CD4-positive, alpha-beta T cell (primary cell): ENCODE results near the gene ZMIZ2. TPM values are rescaled to one million over a fixed set of nuclear protein-coding genes. Genes with fewer than 3 reads are reported as not detected.

Experiments
- ATAC-seq: fragments of 200-7000 bp; cut with Tn5 transposase; one replicate; pipeline ENCODE4 v1.10.0; 2022; ENCODE audit warnings: mild to moderate bottlenecking; ENCODE audit not compliant: poor library complexity
- CTCF ChIA-PET: fragments of 350-600 bp; sonication (Branson Sonifier 250); formaldehyde crosslinking; loops from one replicate; lab custom pipeline; 2021; ENCODE audit warnings: antibody characterized with exemption, inconsistent platforms; lab: Charles Lee
- POLR2A ChIA-PET: fragments of 350-600 bp; sonication (Branson Sonifier 250); formaldehyde crosslinking; loops from one replicate; lab custom pipeline; 2021; ENCODE audit warnings: antibody characterized with exemption, inconsistent platforms; lab: Charles Lee
- DNase-seq, 14 experiments: peaks; one replicate each; pipeline ENCODE4 v3.0.0-alpha.2; 2013 to 2020; ENCODE audit warnings: mixed read lengths in 2 of 14
- H3K27ac ChIP-seq, 2 donors: one replicate each; pipeline versions ENCODE4 v1.5.1 to v1.7.0; 2013; ENCODE audit warnings: low read length in 2 of 2, low read depth in 1 of 2, mild to moderate bottlenecking in 1 of 2
- H3K27me3 ChIP-seq, 2 experiments: 1 replicate in 1 of 2; 2 replicates in 1 of 2; pipeline versions ENCODE4 v1.6.1 to v1.7.0; 2013; ENCODE audit warnings: low read length in 2 of 2, control low read depth in 1 of 2, mild to moderate bottlenecking in 1 of 2, moderate library complexity in 1 of 2; ENCODE audit not compliant: insufficient read depth in 2 of 2, control insufficient read depth in 1 of 2
- H3K36me3 ChIP-seq: one replicate; pipeline ENCODE4 v1.6.1; 2013; ENCODE audit warnings: low read length, control low read depth; ENCODE audit not compliant: insufficient read depth
- H3K4me1 ChIP-seq: one replicate; pipeline ENCODE4 v1.6.1; 2013; ENCODE audit warnings: low read length, control low read depth; ENCODE audit not compliant: insufficient read depth
- H3K4me3 ChIP-seq: one replicate; pipeline ENCODE4 v1.5.1; 2013; ENCODE audit warnings: mild to moderate bottlenecking, low read length, moderate library complexity
- H3K9me3 ChIP-seq, 2 experiments: 1 replicate in 1 of 2; 2 replicates in 1 of 2; pipeline versions ENCODE4 v1.6.1 to v1.7.0; 2013; ENCODE audit warnings: low read length in 2 of 2, mild to moderate bottlenecking in 2 of 2, control low read depth in 1 of 2, moderate library complexity in 1 of 2; ENCODE audit not compliant: control insufficient read depth in 1 of 2, insufficient read depth in 1 of 2
- H3K27ac Mint-ChIP-seq: one replicate; pipeline ENCODE4 v1.8.0; 2020; ENCODE audit warnings: mixed read lengths
- H3K27me3 Mint-ChIP-seq: one replicate; pipeline ENCODE4 v1.8.0; 2021; ENCODE audit warnings: mixed read lengths
- H3K36me3 Mint-ChIP-seq: one replicate; pipeline ENCODE4 v1.8.0; 2021; ENCODE audit warnings: low read depth, mixed read lengths
- H3K4me1 Mint-ChIP-seq: one replicate; pipeline ENCODE4 v1.8.0; 2021; ENCODE audit warnings: low read depth, mixed read lengths
- H3K4me3 Mint-ChIP-seq: one replicate; pipeline ENCODE4 v1.8.0; 2020; ENCODE audit warnings: mild to moderate bottlenecking, mixed read lengths
- H3K9me3 Mint-ChIP-seq: one replicate; pipeline ENCODE4 v1.8.0; 2020; ENCODE audit warnings: mixed read lengths
- intact Hi-C, 2 experiments: fragments of 100-400 bp; cut with DNase I in 1 of 2; cut with micrococcal nuclease in 1 of 2; formaldehyde crosslinking; loops; one replicate each; pipeline versions ENCODE4 v1.15.1 to v1.9.0; 2023 to 2025; cut with DNase I, micrococcal nuclease
- total RNA-seq, 174 experiments: library from RNA in 2 of 174; stranded (reverse) in 2 of 174; gene quantifications; one replicate each; pipeline ENCODE4 v1.2.3 and lab custom pipeline; 2021 to 2026
- TF ChIP-seq, protein P1 (sequence below): fragments of 200-600 bp; IDR thresholded peaks from one replicate; pipeline ENCODE4 v1.8.0; 2022; ENCODE audit warnings: antibody characterized with exemption, mild to moderate bottlenecking

Gene ZMIZ2
- total RNA-seq, 2 experiments from 2014 or later, result 81.5 to 82.0 TPM

- H3K36me3 Mint-ChIP-seq, result peaks cover 30% of the 10 kb centered on the region
- no peaks in the 10 kb centered on the region for H3K27me3 Mint-ChIP-seq
- intact Hi-C loops, result loop anchor here in 1 of 2 experiments (10.0 kb wide), 1 partner anchor 749 kb away; the partner anchor contains the start of gene DBNL
- peaks cover 23% of the 10 kb centered on the region for H3K4me1 ChIP-seq
- H3K9me3 ChIP-seq, result no peaks in the 10 kb centered on the region
- H3K4me3 ChIP-seq, result no peak overlapping the region
- no peaks in the 10 kb centered on the region for H3K9me3 Mint-ChIP-seq
- no peaks in the 10 kb centered on the region for H3K27me3 ChIP-seq
- peaks cover 23% of the 10 kb centered on the region for H3K4me1 Mint-ChIP-seq
- peak overlapping the region; percentile 34 for H3K4me3 Mint-ChIP-seq
- DNase-seq, result no peak
- ChIA-PET POLR2A (no interaction called here), CTCF (no interaction called here)
- ATAC-seq, result no peak
- TF ChIP-seq, protein P1, sequence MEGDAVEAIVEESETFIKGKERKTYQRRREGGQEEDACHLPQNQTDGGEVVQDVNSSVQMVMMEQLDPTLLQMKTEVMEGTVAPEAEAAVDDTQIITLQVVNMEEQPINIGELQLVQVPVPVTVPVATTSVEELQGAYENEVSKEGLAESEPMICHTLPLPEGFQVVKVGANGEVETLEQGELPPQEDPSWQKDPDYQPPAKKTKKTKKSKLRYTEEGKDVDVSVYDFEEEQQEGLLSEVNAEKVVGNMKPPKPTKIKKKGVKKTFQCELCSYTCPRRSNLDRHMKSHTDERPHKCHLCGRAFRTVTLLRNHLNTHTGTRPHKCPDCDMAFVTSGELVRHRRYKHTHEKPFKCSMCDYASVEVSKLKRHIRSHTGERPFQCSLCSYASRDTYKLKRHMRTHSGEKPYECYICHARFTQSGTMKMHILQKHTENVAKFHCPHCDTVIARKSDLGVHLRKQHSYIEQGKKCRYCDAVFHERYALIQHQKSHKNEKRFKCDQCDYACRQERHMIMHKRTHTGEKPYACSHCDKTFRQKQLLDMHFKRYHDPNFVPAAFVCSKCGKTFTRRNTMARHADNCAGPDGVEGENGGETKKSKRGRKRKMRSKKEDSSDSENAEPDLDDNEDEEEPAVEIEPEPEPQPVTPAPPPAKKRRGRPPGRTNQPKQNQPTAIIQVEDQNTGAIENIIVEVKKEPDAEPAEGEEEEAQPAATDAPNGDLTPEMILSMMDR, result no peak
- peak overlapping the region; percentile 49 for H3K27ac Mint-ChIP-seq
- no peak overlapping the region for H3K27ac ChIP-seq
- H3K36me3 ChIP-seq, result peaks cover 11% of the 10 kb centered on the region
These were observed 45.3 kb downstream of the ZMIZ2 start for GRCh38 chr7:44793919-44794318.

DNA sequence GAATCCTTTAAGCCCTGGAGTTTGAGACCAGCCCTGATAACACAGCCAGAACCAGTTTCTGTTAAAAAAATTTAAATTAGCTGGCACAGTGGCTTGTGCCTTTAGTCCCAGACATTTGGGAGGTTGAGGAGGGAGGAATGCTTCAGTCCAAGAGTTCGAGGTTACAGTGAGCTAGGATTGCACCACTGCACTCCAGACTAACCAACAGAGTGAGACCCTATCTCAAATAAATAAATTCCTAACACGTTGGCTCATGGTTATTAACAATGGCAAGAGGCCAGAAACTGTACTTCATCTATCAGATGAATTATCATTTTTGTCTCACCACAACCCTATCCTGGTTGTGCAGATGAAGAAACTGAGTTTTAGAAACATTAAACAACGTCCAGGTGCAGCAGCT is 45.7 kb downstream of the ZMIZ2 start:
- Histone ChIP-seq H3K4me3 (no peak overlapping the region), H3K9me3 (no peaks in the 10 kb centered on the region), H3K27me3 (no peaks in the 10 kb centered on the region), H3K36me3 (peaks cover 15% of the 10 kb centered on the region), H3K4me1 (peaks cover 25% of the 10 kb centered on the region), H3K27ac (no peak overlapping the region)
- DNase-seq, result no peak
- POLR2A ChIA-PET, result no interaction called here
- Mint-ChIP-seq H3K27ac (peak overlapping the region; percentile 49), H3K9me3 (no peaks in the 10 kb centered on the region), H3K4me3 (peak overlapping the region; percentile 34), H3K4me1 (peaks cover 25% of the 10 kb centered on the region), H3K27me3 (no peaks in the 10 kb centered on the region), H3K36me3 (peaks cover 34% of the 10 kb centered on the region)
- no peak for ATAC-seq
- TF ChIP-seq, protein P1, result no peak
- intact Hi-C loops, result loop anchor here in 1 of 2 experiments (10.0 kb wide), 1 partner anchor 750 kb away; the partner anchor contains the start of gene DBNL
- CTCF ChIA-PET, result no interaction called here

DNA sequence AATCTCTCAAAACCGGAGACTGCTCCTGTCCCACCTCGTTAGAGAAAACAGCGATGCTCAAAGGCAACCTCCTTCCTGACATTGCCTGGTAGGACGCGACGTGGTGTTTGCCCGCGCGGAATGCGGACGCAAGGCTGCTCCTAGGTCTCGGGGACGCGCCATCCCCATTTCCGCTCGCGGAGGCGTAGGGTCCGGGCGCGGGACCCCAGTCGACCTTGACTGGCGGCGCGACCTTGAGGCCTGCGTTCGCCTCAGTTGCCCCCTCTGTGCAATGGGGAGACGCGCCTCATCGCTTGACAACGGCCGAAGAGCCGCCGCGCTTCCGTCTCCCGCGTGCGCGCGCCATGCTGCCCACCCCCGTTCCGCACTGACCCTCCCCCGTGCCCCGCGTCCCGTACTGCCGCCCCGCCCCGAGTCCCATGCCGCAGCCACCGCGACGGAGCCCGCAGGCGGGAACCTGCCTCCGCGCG is 47.4 kb downstream of the ZMIZ2 start:
- peak; percentile 20 for ATAC-seq
- Mint-ChIP-seq H3K9me3 (no peaks in the 10 kb centered on the region), H3K4me1 (peaks cover 38% of the 10 kb centered on the region), H3K36me3 (peaks cover 51% of the 10 kb centered on the region), H3K4me3 (peak overlapping the region; percentile 99), H3K27me3 (no peaks in the 10 kb centered on the region), H3K27ac (peak overlapping the region; percentile 93)
- Histone ChIP-seq H3K4me3 (peak overlapping the region; percentile 65), H3K4me1 (peaks cover 29% of the 10 kb centered on the region), H3K27me3 (no peaks in the 10 kb centered on the region), H3K27ac (peak overlapping the region; percentile 92 to 97), H3K9me3 (no peaks in the 10 kb centered on the region), H3K36me3 (peaks cover 33% of the 10 kb centered on the region)
- CTCF ChIA-PET, result no interaction called here
- intact Hi-C loops, result loop anchor here (1.0 to 10.0 kb wide), 10 partner anchors 48 to 751 kb away; partner anchors contain the start of genes OGDH (in 2 of the 2), PURB (in 2 of the 2), ZMIZ2 (in 2 of the 2) and DBNL (in 1 of the 2)
- POLR2A ChIA-PET, result interaction anchor here (1.3 to 5.9 kb wide), 5 partner anchors 47 to 222 kb away, joined by 4 to 58 read pairs (median 13); partner anchors contain the start of genes DDX56, H2AZ2, TMED4 and ZMIZ2
- TF ChIP-seq, protein P1, result no peak
- DNase-seq, result peak in 1 of 14 experiments; percentile 27
